T-helper 9 cell (primary cell): ENCODE results near the gene PCDHGB4.
"Not testable (repeated sequence)": the region's sequence is repeated elsewhere in the genome, so short reads cannot be mapped to it uniquely, and the experiment has no call there.

Experiments
- DNase-seq: peaks from one replicate; pipeline ENCODE4 v3.0.0-alpha.2; 2020

The PCDHGB4 gene

GRCh38 chr5:141398608-141399007, 11.1 kb downstream of the PCDHGB4 start:
- no peak for DNase-seq

- DNase-seq: no peak
Measured at GRCh38 chr5:141399555-141400258, 12.2 kb downstream of the PCDHGB4 start.

GRCh38 chr5:141402553-141403243, 15.2 kb downstream of the PCDHGB4 start, which contains the start of gene PCDHGA9:
Gene PCDHGA9, plus strand, starts transcription at chr5:141402778. Its CDS starts 175 bp downstream, at chr5:141402953.
- DNase-seq: no peak

- no peak for DNase-seq
Measured at GRCh38 chr5:141403387-141403786, 15.9 kb downstream of the PCDHGB4 start.

GRCh38 chr5:141407790-141408505, 20.4 kb downstream of the PCDHGB4 start, which contains the start of gene PCDHGB6:
Gene PCDHGB6, plus strand, starts transcription at chr5:141408021. Its CDS starts 182 bp downstream, at chr5:141408203.
- not testable (repeated sequence) for DNase-seq

- no peak for DNase-seq
Measured at GRCh38 chr5:141409598-141410306, 22.3 kb downstream of the PCDHGB4 start.

GRCh38 chr5:141411575-141411974, 24.1 kb downstream of the PCDHGB4 start:
- DNase-seq: no peak

GRCh38 chr5:141412854-141413539, 25.5 kb downstream of the PCDHGB4 start, which contains the start of gene PCDHGA10:
Gene PCDHGA10, plus strand, starts transcription at chr5:141412987. Its CDS starts 189 bp downstream, at chr5:141413176.
- peak; percentile 30 for DNase-seq

GRCh38 chr5:141413540-141414069, 26.1 kb downstream of the PCDHGB4 start:
- no peak for DNase-seq

- not testable (repeated sequence) for DNase-seq
Measured at GRCh38 chr5:141414548-141415274, 27.2 kb downstream of the PCDHGB4 start.

GRCh38 chr5:141415275-141415618, 27.7 kb downstream of the PCDHGB4 start:
- DNase-seq: not testable (repeated sequence)

GRCh38 chr5:141417494-141418172, 30.1 kb downstream of the PCDHGB4 start, which contains the start of gene PCDHGB7:
Gene PCDHGB7, plus strand, starts transcription at chr5:141417677. Its CDS starts 183 bp downstream, at chr5:141417860.
- not testable (repeated sequence) for DNase-seq

GRCh38 chr5:141419074-141419880, 31.8 kb downstream of the PCDHGB4 start:
- DNase-seq: no peak

- DNase-seq: no peak
Measured at GRCh38 chr5:141420855-141421488, 33.5 kb downstream of the PCDHGB4 start, which contains the start of gene PCDHGA11. Gene PCDHGA11, plus strand, starts transcription at chr5:141421051. Its CDS starts 177 bp downstream, at chr5:141421228.

- no peak for DNase-seq
Measured at GRCh38 chr5:141421489-141421855, 34.0 kb downstream of the PCDHGB4 start.

- no peak for DNase-seq
Measured at GRCh38 chr5:141422742-141423291, 35.3 kb downstream of the PCDHGB4 start.

GRCh38 chr5:141427783-141428426, 40.4 kb downstream of the PCDHGB4 start:
- DNase-seq: no peak
